Hematopoietic multipotent progenitor cell treated with erythropoietin and hydrocortisone succinate and interleukin-3 and kit ligand, for 4 days (in vitro differentiated cells): Measurements from ENCODE around the gene SEMA3B.
A peak's percentile ranks its signal among the peaks of the same experiment; 100 is the strongest.

Experiments
- DNase-seq: peaks from one replicate; pipeline ENCODE4 v3.0.0-alpha.2; 2015

SEMA3B gene

GRCh38 chr3:50319181-50319893 is 50.4 kb downstream of the SEMA3B start:
- DNase-seq: no peak

- DNase-seq: no peak
Observed at GRCh38 chr3:50319894-50320625, 51.1 kb downstream of the SEMA3B start.

- DNase-seq: peak; percentile 80
Observed at GRCh38 chr3:50320853-50321335, 51.9 kb downstream of the SEMA3B start.

- peak; percentile 95 for DNase-seq
Observed at GRCh38 chr3:50321336-50322114, 52.6 kb downstream of the SEMA3B start.

- DNase-seq: no peak
Observed at GRCh38 chr3:50322115-50322385, 53.1 kb downstream of the SEMA3B start.

- DNase-seq: no peak
Observed at GRCh38 chr3:50322386-50323091, 53.6 kb downstream of the SEMA3B start, which contains the start of gene HYAL2. Gene HYAL2 (minus strand): TSS chr3:50322745. CDS start chr3:50320489, 2,256 bp downstream.

GRCh38 chr3:50323092-50323600 is 54.2 kb downstream of the SEMA3B start:
- DNase-seq: no peak

- no peak for DNase-seq
Observed at GRCh38 chr3:50323614-50324199, 54.8 kb downstream of the SEMA3B start.

GRCh38 chr3:50324351-50325112 is 55.6 kb downstream of the SEMA3B start:
- peak; percentile 86 for DNase-seq

- no peak for DNase-seq
Observed at GRCh38 chr3:50325113-50325480, 56.1 kb downstream of the SEMA3B start.

GRCh38 chr3:50325497-50326181 is 56.7 kb downstream of the SEMA3B start:
- no peak for DNase-seq

GRCh38 chr3:50326182-50326541 is 57.2 kb downstream of the SEMA3B start:
- no peak for DNase-seq

GRCh38 chr3:50327129-50327528 is 58.2 kb downstream of the SEMA3B start:
- no peak for DNase-seq
